Osteocyte (in vitro differentiated cells): Measurements from ENCODE around the gene KRT16. TPM values are rescaled to one million over a fixed set of nuclear protein-coding genes. Genes with fewer than 3 reads are reported as not detected.
"Not testable (repeated sequence)": the region's sequence is repeated elsewhere in the genome, so short reads cannot be mapped to it uniquely, and the experiment has no call there.

Experiments used
- DNase-seq: peaks from one replicate; pipeline ENCODE4 v3.0.0; 2021; ENCODE audit warnings: mixed read lengths; ENCODE audit not compliant: unreplicated experiment; ENCODE audit errors: extremely low spot score
- H3K27ac Mint-ChIP-seq: one replicate; pipeline ENCODE4 v1.8.0; 2021; ENCODE audit warnings: mild to moderate bottlenecking, mixed read lengths; ENCODE audit not compliant: unreplicated experiment
- H3K27me3 Mint-ChIP-seq: one replicate; pipeline ENCODE4 v1.8.0; 2021; ENCODE audit warnings: mixed read lengths; ENCODE audit not compliant: unreplicated experiment
- H3K36me3 Mint-ChIP-seq: one replicate; pipeline ENCODE4 v1.8.0; 2021; ENCODE audit warnings: mixed read lengths; ENCODE audit not compliant: unreplicated experiment
- H3K4me1 Mint-ChIP-seq: one replicate; pipeline ENCODE4 v1.8.0; 2021; ENCODE audit warnings: mixed read lengths; ENCODE audit not compliant: unreplicated experiment
- H3K4me3 Mint-ChIP-seq: one replicate; pipeline ENCODE4 v1.8.0; 2021; ENCODE audit warnings: mild to moderate bottlenecking, moderate library complexity, mixed read lengths; ENCODE audit not compliant: unreplicated experiment
- H3K9me3 Mint-ChIP-seq: one replicate; pipeline ENCODE4 v1.8.0; 2021; ENCODE audit warnings: mixed read lengths; ENCODE audit not compliant: unreplicated experiment
- total RNA-seq: library from RNA; stranded (reverse); gene quantifications from 2 replicates; pipeline ENCODE4 v1.2.1, GENCODE V29; 2021
- TF ChIP-seq, protein P1 (sequence below): fragments of 200-600 bp; sonication (generic); IDR thresholded peaks from 2 replicates; pipeline ENCODE4 v1.5.0; 2021; ENCODE audit warnings: antibody characterized with exemption, mild to moderate bottlenecking, moderate library complexity

Gene KRT16
- total RNA-seq, 1 donor from 2014 or later = 1.4 TPM

DNA sequence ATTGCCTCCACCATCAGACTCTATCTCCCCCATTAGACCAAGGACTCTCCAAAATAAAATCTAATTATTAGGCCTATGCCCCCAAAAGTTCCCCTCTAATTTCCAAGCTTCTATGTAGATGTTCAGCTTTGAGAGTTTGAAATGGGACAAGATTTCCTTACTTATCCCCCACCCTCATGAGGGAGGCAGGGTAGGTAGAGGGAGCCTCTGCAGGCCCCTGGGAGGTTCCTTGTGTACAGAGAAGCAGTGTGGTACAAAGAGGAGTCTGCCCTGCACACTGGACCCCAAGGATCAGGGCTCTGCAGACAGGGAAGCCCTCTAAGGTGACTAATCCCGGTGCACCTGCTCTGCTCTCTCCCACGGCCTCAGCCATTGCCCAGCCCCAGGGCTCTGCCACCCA is 9.3 kb upstream of the KRT16 start:
- no peaks in the 10 kb centered on the region for H3K9me3 Mint-ChIP-seq

DNA sequence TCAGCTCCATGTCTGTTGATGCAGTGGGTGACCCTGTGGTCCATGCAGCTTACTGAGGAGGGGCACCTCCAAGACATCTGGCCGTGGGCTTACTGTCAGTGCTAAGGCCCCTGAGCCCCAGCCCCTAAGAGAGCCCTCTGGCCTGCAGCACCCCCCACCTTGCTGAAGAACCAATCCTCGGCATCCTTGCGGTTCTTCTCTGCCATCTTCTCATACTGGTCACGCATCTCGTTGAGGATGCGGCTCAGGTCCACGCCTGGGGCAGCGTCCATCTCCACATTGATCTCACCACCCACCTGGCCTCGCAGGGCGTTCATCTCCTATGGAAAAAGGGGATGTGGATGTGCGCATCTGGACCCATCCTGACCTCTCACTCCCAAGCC is 8.9 kb upstream of the KRT16 start:
- not testable (repeated sequence) for H3K9me3 Mint-ChIP-seq, H3K27ac Mint-ChIP-seq, H3K27me3 Mint-ChIP-seq, DNase-seq, H3K4me3 Mint-ChIP-seq, H3K36me3 Mint-ChIP-seq
- peaks cover 59% of the 10 kb centered on the region for H3K4me1 Mint-ChIP-seq

More for the DNA sequence above, 9.3 kb upstream of the KRT16 start:
- peaks cover 63% of the 10 kb centered on the region for H3K4me1 Mint-ChIP-seq
- H3K4me3 Mint-ChIP-seq = peak overlapping the region; percentile 14
- no peaks in the 10 kb centered on the region for H3K27me3 Mint-ChIP-seq
- DNase-seq = no peak
- H3K27ac Mint-ChIP-seq = peak overlapping the region; percentile 28
- TF ChIP-seq, protein P1, sequence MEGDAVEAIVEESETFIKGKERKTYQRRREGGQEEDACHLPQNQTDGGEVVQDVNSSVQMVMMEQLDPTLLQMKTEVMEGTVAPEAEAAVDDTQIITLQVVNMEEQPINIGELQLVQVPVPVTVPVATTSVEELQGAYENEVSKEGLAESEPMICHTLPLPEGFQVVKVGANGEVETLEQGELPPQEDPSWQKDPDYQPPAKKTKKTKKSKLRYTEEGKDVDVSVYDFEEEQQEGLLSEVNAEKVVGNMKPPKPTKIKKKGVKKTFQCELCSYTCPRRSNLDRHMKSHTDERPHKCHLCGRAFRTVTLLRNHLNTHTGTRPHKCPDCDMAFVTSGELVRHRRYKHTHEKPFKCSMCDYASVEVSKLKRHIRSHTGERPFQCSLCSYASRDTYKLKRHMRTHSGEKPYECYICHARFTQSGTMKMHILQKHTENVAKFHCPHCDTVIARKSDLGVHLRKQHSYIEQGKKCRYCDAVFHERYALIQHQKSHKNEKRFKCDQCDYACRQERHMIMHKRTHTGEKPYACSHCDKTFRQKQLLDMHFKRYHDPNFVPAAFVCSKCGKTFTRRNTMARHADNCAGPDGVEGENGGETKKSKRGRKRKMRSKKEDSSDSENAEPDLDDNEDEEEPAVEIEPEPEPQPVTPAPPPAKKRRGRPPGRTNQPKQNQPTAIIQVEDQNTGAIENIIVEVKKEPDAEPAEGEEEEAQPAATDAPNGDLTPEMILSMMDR = no peak
- H3K36me3 Mint-ChIP-seq = no peaks in the 10 kb centered on the region

DNA sequence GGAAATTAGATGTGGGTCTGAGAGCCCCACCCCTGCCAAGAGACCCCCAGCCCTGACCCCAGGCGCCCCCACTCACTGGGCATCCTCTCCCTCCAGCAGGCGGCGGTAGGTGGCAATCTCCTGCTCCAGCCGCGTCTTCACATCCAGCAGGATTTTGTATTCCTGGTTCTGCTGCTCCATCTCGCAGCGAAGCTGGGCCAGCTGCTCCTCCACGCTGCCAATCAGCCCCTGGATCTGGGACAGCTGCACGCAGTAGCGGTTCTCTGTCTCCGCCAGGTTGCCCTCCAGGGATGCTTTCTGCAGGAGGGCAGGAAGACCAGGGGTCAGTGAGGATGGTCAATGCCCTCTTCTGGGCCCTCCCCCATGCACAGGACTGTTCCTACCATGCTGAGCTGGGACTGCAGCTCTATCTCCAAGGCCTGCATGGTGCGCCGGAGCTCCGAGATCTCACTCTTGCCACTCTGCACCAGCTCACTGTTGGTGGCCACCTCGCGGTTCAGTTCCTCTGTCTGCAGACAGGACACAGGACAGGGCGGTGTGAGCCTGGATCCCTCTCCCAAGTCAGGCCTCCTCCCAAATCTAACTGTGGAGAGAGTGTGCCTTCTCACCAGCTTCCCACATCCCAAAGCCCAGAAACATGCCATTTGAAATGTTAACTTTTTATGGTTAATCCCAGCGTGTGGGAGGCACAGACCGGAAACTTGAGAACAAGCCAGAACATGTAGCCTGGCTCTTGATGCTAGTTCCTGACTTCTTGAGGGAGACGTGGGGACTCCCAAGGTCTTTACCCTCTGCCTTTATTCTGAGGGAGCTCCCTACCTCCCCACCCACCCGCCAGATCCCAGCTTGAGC is 8.2 kb upstream of the KRT16 start:
- no peak for DNase-seq
- Mint-ChIP-seq H3K4me3 (no peak overlapping the region), H3K36me3 (no peaks in the 10 kb centered on the region), H3K27me3 (no peaks in the 10 kb centered on the region), H3K27ac (peak overlapping the region; percentile 76), H3K4me1 (peaks cover 56% of the 10 kb centered on the region), H3K9me3 (no peaks in the 10 kb centered on the region)
- TF ChIP-seq, protein P1 = no peak

DNA sequence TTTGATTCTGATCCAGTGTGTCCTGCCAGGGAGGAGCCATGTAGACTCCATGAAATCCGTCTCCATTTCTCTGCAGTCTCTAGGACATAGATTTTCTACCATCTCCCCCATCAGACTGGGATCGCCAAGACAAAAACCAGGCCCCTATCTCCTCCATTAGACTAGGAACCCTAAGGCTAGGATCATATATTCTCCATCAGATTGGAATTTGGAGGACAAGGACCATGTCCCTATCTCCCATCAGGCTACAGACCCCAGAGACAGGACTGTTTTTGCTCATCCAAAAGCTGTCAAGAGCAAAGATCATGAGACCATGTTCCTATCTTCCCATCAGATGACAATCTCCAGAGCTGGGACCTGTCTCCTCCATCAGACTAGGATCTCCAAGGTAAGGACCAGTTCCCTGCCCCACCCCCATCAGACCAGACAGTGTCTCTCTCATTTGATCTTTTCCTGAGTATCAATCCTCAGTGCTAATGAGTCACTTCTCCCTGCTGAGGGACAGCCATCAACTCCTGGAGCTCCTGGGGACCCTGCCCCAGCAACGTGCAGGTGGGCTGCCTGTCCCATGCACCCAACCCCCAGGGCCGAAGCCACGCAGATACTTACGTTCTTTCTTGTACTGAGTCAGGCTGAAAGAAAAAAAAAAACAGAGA is 7.5 kb upstream of the KRT16 start:
- not testable (repeated sequence) for H3K27me3 Mint-ChIP-seq, DNase-seq, H3K27ac Mint-ChIP-seq, H3K36me3 Mint-ChIP-seq, H3K9me3 Mint-ChIP-seq, H3K4me3 Mint-ChIP-seq
- H3K4me1 Mint-ChIP-seq = peaks cover 50% of the 10 kb centered on the region

DNA sequence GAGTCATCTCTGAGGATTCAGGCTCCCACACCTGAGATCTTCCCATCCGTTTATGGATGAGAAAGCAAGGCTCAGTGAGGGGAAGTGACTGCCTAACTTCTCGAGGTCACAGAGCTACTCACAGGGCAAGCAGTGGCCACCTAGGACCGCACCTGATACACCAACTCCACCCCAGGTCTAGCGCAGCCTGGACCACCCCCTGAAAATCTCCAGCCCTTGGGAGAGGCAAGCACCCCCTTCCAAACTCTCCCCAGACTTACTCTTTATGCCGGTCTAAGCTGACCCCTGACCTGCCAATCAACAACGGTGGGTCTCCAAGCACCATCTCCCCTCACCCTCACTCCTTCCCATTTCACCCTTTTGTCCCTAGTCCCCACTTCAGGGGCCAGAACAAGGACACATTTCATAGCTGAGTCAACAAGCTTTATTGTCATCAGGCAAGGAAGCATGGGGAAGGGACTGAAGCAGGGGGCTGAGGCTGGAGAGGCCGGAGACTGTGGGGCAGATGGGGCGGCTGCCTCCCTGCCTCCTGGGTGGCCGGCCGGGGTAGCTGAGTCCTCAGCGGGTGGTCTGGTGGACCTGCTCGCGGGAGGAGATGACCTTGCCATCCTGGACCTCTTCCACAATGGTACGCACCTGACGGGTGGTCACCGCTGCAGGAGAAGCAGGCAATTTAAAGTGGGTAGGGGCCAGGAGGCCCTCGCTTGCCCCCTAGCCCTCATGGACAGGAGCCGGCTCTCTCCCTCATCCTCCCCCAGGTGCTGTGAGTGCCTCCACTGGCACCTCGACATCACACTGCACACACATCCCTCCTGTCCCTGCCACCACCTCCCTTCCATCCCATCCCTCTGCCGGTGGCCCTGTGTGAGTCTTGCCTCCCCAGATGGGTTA is 6.7 kb upstream of the KRT16 start:
- TF ChIP-seq, protein P1 = no peak
- Mint-ChIP-seq H3K9me3 (no peaks in the 10 kb centered on the region), H3K4me3 (no peak overlapping the region), H3K27ac (no peak overlapping the region), H3K4me1 (peaks cover 43% of the 10 kb centered on the region), H3K27me3 (peaks cover 2% of the 10 kb centered on the region), H3K36me3 (no peaks in the 10 kb centered on the region)
- no peak for DNase-seq
